Type B pancreatic cell (in vitro differentiated cells): Measurements from ENCODE around the gene CHRNA1. TPM values are rescaled to one million over a fixed set of nuclear protein-coding genes. Genes with fewer than 3 reads are reported as not detected.

Experiments
- DNase-seq: peaks from one replicate; pipeline ENCODE4 v3.0.0; 2021; ENCODE audit warnings: mixed read lengths; ENCODE audit not compliant: unreplicated experiment; ENCODE audit errors: extremely low spot score
- H3K27ac Mint-ChIP-seq: 2 replicates; pipeline ENCODE4 v1.8.0; 2021; ENCODE audit warnings: mild to moderate bottlenecking, mixed read lengths
- H3K27me3 Mint-ChIP-seq: 2 replicates; pipeline ENCODE4 v1.8.0; 2021; ENCODE audit warnings: mixed read lengths
- H3K36me3 Mint-ChIP-seq: 2 replicates; pipeline ENCODE4 v1.8.0; 2021; ENCODE audit warnings: mixed read lengths
- H3K4me1 Mint-ChIP-seq: one replicate; pipeline ENCODE4 v1.8.0; 2021; ENCODE audit warnings: mixed read lengths; ENCODE audit not compliant: unreplicated experiment
- H3K4me3 Mint-ChIP-seq: 2 replicates; pipeline ENCODE4 v1.8.0; 2021; ENCODE audit warnings: mild to moderate bottlenecking, mixed read lengths
- H3K9me3 Mint-ChIP-seq: 2 replicates; pipeline ENCODE4 v1.8.0; 2021; ENCODE audit warnings: mixed read lengths
- total RNA-seq: library from RNA; stranded (reverse); gene quantifications from 2 replicates; pipeline ENCODE4 v1.2.1, GENCODE V29; 2021; ENCODE audit warnings: low replicate concordance
- TF ChIP-seq, protein P1 (sequence below): fragments of 200-600 bp; sonication (generic); conservative IDR thresholded peaks from 2 replicates; pipeline ENCODE4 v1.5.0; 2021; ENCODE audit warnings: antibody characterized with exemption, mild to moderate bottlenecking

Gene CHRNA1
- total RNA-seq, 1 donor from 2014 or later, result 1.1 TPM

DNA sequence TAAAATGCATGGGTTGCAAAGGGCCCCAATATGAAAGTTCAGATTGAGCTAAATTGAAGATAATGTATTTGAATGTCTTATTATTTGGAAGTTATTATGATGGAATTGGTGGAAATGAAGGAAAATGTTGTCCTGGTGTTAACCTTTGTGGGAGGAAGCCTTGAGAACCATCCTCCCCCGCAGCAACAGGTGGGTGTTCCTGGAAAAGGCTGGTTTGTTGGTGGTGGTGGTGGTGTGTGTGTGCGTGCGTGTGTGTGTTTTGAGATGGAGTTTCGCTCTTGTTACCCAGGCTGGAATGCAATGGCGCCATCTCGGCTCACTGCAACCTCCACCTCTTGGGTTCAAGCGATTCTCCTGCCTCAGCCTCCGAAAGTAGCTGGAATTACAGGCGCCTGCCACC lies 36.2 kb downstream of the CHRNA1 start:
- Mint-ChIP-seq H3K36me3 (no peaks in the 10 kb centered on the region), H3K9me3 (no peaks in the 10 kb centered on the region), H3K27ac (no peak overlapping the region), H3K27me3 (peaks cover 27% of the 10 kb centered on the region), H3K4me1 (no peaks in the 10 kb centered on the region), H3K4me3 (no peak overlapping the region)
- TF ChIP-seq, protein P1, sequence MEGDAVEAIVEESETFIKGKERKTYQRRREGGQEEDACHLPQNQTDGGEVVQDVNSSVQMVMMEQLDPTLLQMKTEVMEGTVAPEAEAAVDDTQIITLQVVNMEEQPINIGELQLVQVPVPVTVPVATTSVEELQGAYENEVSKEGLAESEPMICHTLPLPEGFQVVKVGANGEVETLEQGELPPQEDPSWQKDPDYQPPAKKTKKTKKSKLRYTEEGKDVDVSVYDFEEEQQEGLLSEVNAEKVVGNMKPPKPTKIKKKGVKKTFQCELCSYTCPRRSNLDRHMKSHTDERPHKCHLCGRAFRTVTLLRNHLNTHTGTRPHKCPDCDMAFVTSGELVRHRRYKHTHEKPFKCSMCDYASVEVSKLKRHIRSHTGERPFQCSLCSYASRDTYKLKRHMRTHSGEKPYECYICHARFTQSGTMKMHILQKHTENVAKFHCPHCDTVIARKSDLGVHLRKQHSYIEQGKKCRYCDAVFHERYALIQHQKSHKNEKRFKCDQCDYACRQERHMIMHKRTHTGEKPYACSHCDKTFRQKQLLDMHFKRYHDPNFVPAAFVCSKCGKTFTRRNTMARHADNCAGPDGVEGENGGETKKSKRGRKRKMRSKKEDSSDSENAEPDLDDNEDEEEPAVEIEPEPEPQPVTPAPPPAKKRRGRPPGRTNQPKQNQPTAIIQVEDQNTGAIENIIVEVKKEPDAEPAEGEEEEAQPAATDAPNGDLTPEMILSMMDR, result no peak
- DNase-seq, result no peak

DNA sequence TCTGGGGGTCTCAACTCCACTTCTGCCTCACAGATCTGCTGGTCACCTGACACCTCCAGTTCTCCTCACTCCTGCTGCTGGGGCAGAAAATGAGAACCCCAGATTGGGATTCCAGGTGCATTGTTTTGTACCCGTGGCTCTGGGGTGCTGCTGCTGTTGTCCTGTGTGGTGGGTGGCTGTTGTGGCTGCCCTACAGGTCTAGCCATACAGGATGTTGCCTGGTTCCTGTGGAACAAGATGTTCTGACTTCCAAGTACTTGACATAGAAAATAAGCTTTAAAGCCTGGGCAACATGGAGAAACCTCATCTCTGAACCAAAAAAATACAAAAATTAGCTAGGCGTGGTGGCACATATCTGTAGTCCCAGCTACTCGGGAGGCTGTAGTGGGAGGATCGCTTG lies 38.1 kb downstream of the CHRNA1 start:
- Mint-ChIP-seq H3K36me3 (no peaks in the 10 kb centered on the region), H3K4me1 (no peaks in the 10 kb centered on the region), H3K27ac (no peak overlapping the region), H3K4me3 (no peak overlapping the region), H3K9me3 (peaks cover 1% of the 10 kb centered on the region), H3K27me3 (peaks cover 14% of the 10 kb centered on the region)
- DNase-seq, result no peak
- TF ChIP-seq, protein P1, result no peak

DNA sequence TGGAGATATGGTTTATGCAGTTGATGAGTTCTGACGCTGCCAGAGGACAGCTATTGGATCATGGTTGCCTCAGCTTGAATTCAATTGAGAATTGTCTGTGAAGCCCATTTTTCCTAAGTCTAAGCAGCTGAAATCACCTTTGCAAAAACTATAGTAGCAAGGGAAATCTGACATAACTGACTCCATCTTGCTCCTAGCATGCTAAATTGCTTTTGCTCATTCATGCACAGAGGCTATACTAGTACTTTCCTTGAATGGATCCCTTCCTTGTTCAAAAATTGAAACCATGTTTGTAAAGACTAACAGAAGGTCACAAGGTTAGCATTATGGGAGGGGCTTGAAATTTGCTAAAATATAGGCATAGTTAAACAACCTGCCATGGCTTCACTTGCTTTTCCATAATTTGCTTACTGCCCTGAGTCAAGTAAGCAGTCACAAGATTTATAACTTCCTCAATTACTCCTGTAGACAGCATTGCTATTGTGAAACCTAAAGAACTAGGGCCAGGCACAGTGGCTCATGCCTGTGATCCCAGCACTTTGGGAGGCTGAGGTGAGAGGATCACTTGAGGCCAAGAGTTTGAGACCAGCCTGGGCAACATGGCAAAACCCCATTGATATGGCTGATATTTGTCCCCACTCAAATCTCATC lies 41.2 kb downstream of the CHRNA1 start:
- H3K27ac Mint-ChIP-seq, result no peak overlapping the region
- no peak for DNase-seq
- H3K4me1 Mint-ChIP-seq, result no peaks in the 10 kb centered on the region
- TF ChIP-seq, protein P1, result no peak
- peaks cover 5% of the 10 kb centered on the region for H3K9me3 Mint-ChIP-seq
- no peak overlapping the region for H3K4me3 Mint-ChIP-seq
- H3K36me3 Mint-ChIP-seq, result no peaks in the 10 kb centered on the region
- H3K27me3 Mint-ChIP-seq, result no peaks in the 10 kb centered on the region

DNA sequence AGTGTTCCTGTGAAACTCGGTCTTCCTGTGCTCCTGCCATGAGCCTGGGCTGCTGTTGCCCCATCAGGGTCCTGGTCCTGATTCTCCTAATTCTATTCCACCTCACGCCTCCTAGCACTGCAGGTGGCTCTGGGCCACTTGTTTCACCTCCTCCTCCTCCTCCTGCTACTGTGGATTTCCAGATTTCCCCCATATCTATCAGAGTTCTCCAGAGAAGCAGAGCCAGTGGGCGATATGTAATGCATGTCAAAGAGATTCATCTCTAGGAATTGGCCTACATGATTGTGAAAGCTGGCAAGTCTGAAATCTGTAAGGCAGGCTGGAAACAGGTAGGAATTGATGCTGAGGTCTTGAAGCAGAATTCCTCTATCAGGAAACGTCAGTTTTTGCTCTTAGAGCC lies 45.3 kb downstream of the CHRNA1 start:
- H3K4me3 Mint-ChIP-seq, result no peak overlapping the region
- no peaks in the 10 kb centered on the region for H3K4me1 Mint-ChIP-seq
- H3K9me3 Mint-ChIP-seq, result peaks cover 5% of the 10 kb centered on the region
- TF ChIP-seq, protein P1, result no peak
- no peak for DNase-seq
- no peak overlapping the region for H3K27ac Mint-ChIP-seq
- H3K27me3 Mint-ChIP-seq, result no peaks in the 10 kb centered on the region
- H3K36me3 Mint-ChIP-seq, result no peaks in the 10 kb centered on the region

DNA sequence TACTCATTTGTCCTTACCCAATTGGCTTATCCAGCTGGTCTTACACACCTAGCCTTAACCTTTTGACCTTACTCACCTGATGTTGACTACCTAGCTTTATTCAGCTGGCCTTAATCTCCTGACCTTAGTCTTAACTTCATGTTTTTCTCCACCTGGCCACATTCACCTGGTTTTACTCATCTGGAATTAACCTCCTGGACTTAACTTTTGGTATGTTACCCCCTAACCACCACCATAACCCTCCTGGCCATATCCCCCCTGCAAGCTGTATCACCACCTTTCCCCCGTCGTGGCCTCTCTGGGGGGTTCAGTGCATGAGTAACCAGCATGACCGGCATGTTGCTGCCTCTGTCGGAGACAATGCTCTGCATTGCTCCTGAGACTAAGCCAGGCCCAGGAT lies 45.7 kb downstream of the CHRNA1 start:
- Mint-ChIP-seq H3K27me3 (no peaks in the 10 kb centered on the region), H3K36me3 (no peaks in the 10 kb centered on the region), H3K9me3 (peaks cover 5% of the 10 kb centered on the region), H3K4me3 (no peak overlapping the region), H3K4me1 (no peaks in the 10 kb centered on the region), H3K27ac (no peak overlapping the region)
- TF ChIP-seq, protein P1, result no peak
- no peak for DNase-seq

DNA sequence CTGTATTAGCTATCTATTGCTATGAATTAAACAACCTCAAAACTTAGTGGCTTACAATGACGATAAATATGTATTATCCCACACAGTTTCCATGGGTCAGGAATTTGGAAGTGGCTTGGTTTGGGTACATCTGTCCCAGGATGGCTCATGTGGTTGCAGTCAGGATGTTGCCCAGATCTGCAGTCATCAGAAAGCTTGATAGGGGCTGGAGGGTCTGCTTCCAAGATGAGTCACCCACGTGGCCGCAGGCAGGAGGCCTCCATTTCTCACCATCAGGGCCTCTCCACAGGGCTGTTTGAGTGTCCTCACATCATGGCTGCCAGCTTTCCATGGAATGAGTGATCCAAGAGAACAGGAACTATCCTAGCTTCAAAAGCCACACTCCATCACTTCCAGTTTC lies 46.4 kb downstream of the CHRNA1 start:
- Mint-ChIP-seq H3K27ac (no peak overlapping the region), H3K4me1 (no peaks in the 10 kb centered on the region)
- TF ChIP-seq, protein P1, result no peak

More for the DNA sequence above, 46.4 kb downstream of the CHRNA1 start:
- H3K9me3 Mint-ChIP-seq, result peaks cover 5% of the 10 kb centered on the region
- H3K27me3 Mint-ChIP-seq, result no peaks in the 10 kb centered on the region
- H3K36me3 Mint-ChIP-seq, result no peaks in the 10 kb centered on the region
- H3K4me3 Mint-ChIP-seq, result no peak overlapping the region
- DNase-seq, result no peak
